Measurements from ENCODE around the gene RPS6KA3. TPM values are rescaled to one million over a fixed set of nuclear protein-coding genes. Genes with fewer than 3 reads are reported as not detected.

The RPS6KA3 gene
- total and polyA plus RNA-seq, 2 donors (not counting 1 experiment from before 2014, with no cell fraction given): 17.0 to 63.0 TPM

GRCh38 chrX:20124964-20125363, 141.7 kb downstream of the RPS6KA3 start:
- H3K9ac ChIP-seq (ENCODE audit: low read length): no peak overlapping the region
- H3K79me2 ChIP-seq (ENCODE audit: control insufficient read depth, insufficient read depth, low read length): no peaks in the 10 kb centered on the region
- ChIA-PET POLR2A (no interaction called here), CTCF (no interaction called here)
- no peaks in the 10 kb centered on the region for H3K9me3 Mint-ChIP-seq (ENCODE audit: insufficient read depth)
- no peaks in the 10 kb centered on the region for H4K20me1 ChIP-seq (ENCODE audit: control insufficient read depth, insufficient read depth, low read length, poor library complexity, severe bottlenecking)
- no peak overlapping the region for H2AFZ ChIP-seq (ENCODE audit: insufficient read depth, low read depth, low read length, poor library complexity, severe bottlenecking)
- H3K27ac Mint-ChIP-seq: no peak overlapping the region
- ATAC-seq (ENCODE audit: low read depth): no peak
- H3K9me3 ChIP-seq (ENCODE audit: control extremely low read depth in 1 of 3, control insufficient read depth in 2 of 3, insufficient read depth in 1 of 3, low read length in 2 of 3): no peaks in the 10 kb centered on the region
- no peaks in the 10 kb centered on the region for H3K4me1 ChIP-seq (ENCODE audit: control insufficient read depth in 2 of 2, insufficient read depth in 2 of 2, low read length in 2 of 2)
- intact Hi-C loops (cut with micrococcal nuclease): loop anchor here (2.0 kb wide), 1 partner anchor 220 kb away; no protein-coding TSS in a partner anchor
- no peaks in the 10 kb centered on the region for H3K27me3 Mint-ChIP-seq
- no peak overlapping the region for H3K27ac ChIP-seq (ENCODE audit: low read length in 2 of 2)
- H3K4me3 ChIP-seq (ENCODE audit: control extremely low read depth in 1 of 5, extremely low read depth in 1 of 5, insufficient read depth in 1 of 5, low read depth in 2 of 5, low read length in 4 of 5): no peak overlapping the region
- no peaks in the 10 kb centered on the region for H3K27me3 ChIP-seq (replicated peaks in 1 of 4; ENCODE audit: control extremely low read depth in 1 of 4, control insufficient read depth in 3 of 4, insufficient read depth in 4 of 4, low read length in 3 of 4)
- H3K4me2 ChIP-seq (replicated peaks; ENCODE audit: low read depth, low read length, poor library complexity, severe bottlenecking): no peak overlapping the region
- peaks cover 0 to 7% of the 10 kb centered on the region in 2 experiments for H3K36me3 ChIP-seq (replicated peaks in 1 of 2; ENCODE audit: control extremely low read depth in 1 of 2, control insufficient read depth in 1 of 2, extremely low read depth in 1 of 2, insufficient read depth in 2 of 2, low read length in 1 of 2)
- H3K4me1 Mint-ChIP-seq: no peaks in the 10 kb centered on the region
- no peak for DNase-seq
- H3K4me3 Mint-ChIP-seq: no peak overlapping the region
- TF ChIP-seq EZH2 (IDR thresholded peaks at IDR 0.05; ENCODE audit: borderline replicate concordance, insufficient read depth, low read depth, low read length, poor library complexity, severe bottlenecking) (no peak), CTCF (IDR thresholded peaks at IDR 0.05) (no peak)

- Histone ChIP-seq H3K27me3 (replicated peaks in 1 of 4; ENCODE audit: control extremely low read depth in 1 of 4, control insufficient read depth in 3 of 4, insufficient read depth in 4 of 4, low read length in 3 of 4) (peaks cover 0 to 12% (median 4%) of the 10 kb centered on the region in 4 experiments), H3K9ac (ENCODE audit: low read length) (no peak overlapping the region), H3K36me3 (replicated peaks in 1 of 2; ENCODE audit: control extremely low read depth in 1 of 2, control insufficient read depth in 1 of 2, extremely low read depth in 1 of 2, insufficient read depth in 2 of 2, low read length in 1 of 2) (no peaks in the 10 kb centered on the region), H3K79me2 (ENCODE audit: control insufficient read depth, insufficient read depth, low read length) (no peaks in the 10 kb centered on the region), H4K20me1 (ENCODE audit: control insufficient read depth, insufficient read depth, low read length, poor library complexity, severe bottlenecking) (no peaks in the 10 kb centered on the region), H3K4me1 (ENCODE audit: control insufficient read depth in 2 of 2, insufficient read depth in 2 of 2, low read length in 2 of 2) (peaks cover 0 to 6% of the 10 kb centered on the region in 2 donors), H3K4me3 (ENCODE audit: control extremely low read depth in 1 of 5, extremely low read depth in 1 of 5, insufficient read depth in 1 of 5, low read depth in 2 of 5, low read length in 4 of 5) (no peak overlapping the region), H3K27ac (ENCODE audit: low read length in 2 of 2) (no peak overlapping the region), H3K4me2 (replicated peaks; ENCODE audit: low read depth, low read length, poor library complexity, severe bottlenecking) (no peak overlapping the region), H3K9me3 (ENCODE audit: control extremely low read depth in 1 of 3, control insufficient read depth in 2 of 3, insufficient read depth in 1 of 3, low read length in 2 of 3) (peaks cover 0 to 3% (median 0%) of the 10 kb centered on the region in 3 donors), H2AFZ (ENCODE audit: insufficient read depth, low read depth, low read length, poor library complexity, severe bottlenecking) (no peak overlapping the region)
- ChIA-PET POLR2A (no interaction called here), CTCF (interaction anchor here (1.5 kb wide), 1 partner anchor 10 kb away, joined by 4 read pairs; no protein-coding TSS in a partner anchor)
- no peaks in the 10 kb centered on the region for H3K4me1 Mint-ChIP-seq
- TF ChIP-seq CTCF (IDR thresholded peaks at IDR 0.05): no peak
- no peaks in the 10 kb centered on the region for H3K9me3 Mint-ChIP-seq (ENCODE audit: insufficient read depth)
- WGBS (ENCODE audit: insufficient coverage): 80% methylated on average over 1 of the region's 12 CpGs
- no peak overlapping the region for H3K4me3 Mint-ChIP-seq
- H3K27me3 Mint-ChIP-seq: peaks cover 16% of the 10 kb centered on the region
- intact Hi-C loops (cut with micrococcal nuclease): no loop called here
- no peak overlapping the region for H3K27ac Mint-ChIP-seq
- ATAC-seq (ENCODE audit: low read depth) (no peak), DNase-seq (no peak)
Measured at GRCh38 chrX:20118065-20118824, 148.5 kb downstream of the RPS6KA3 start.
